Activated T-cell treated with anti-CD3 and anti-CD28 coated beads for 24 hours (primary cell): ENCODE results near the gene LARP1.

ENCODE experiments used
- DNase-seq: peaks from one replicate; pipeline ENCODE4 v3.0.0-alpha.2; 2020; ENCODE audit warnings: low read depth

Gene LARP1

DNA sequence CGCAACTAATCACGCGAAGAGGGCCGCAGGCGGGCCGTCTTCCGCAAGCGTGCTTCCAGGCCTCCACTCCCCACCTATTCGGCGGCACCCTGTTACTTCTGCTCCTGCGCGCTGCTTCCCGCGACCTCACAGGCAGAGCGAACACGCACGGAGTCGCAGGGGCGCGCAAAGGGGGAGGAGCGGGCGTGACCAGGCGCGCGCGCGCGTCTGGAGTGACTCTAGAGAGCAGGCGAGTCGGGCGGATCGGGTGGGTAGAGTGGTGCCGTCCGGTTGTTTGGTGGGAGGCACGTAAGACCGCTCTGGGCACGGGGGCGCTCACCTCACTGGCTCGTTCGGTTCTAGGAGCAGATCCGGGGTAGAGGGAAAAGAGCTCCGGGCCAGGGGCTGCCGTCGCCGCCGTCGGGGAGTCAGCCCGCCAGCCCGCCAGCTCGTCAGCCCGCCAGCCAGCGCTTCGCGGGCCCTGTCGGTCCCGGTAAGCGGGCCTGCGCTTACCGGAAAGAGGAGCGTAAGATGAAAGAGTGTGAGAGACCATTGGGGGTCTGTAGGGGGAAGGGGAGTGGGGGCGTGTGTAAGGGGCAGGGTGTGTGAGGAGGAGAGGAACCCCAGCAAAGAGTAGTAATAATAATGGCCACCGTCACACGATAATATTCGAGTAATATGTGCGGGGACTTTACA, 103.3 kb downstream of the LARP1 start, which contains the start of gene CNOT8:
Gene CNOT8 (plus strand): TSS at position 331 of the 675 bp plus-strand sequence. CDS start 4,652 bp downstream, outside the sequence.
- DNase-seq, result peak; percentile 98

DNA sequence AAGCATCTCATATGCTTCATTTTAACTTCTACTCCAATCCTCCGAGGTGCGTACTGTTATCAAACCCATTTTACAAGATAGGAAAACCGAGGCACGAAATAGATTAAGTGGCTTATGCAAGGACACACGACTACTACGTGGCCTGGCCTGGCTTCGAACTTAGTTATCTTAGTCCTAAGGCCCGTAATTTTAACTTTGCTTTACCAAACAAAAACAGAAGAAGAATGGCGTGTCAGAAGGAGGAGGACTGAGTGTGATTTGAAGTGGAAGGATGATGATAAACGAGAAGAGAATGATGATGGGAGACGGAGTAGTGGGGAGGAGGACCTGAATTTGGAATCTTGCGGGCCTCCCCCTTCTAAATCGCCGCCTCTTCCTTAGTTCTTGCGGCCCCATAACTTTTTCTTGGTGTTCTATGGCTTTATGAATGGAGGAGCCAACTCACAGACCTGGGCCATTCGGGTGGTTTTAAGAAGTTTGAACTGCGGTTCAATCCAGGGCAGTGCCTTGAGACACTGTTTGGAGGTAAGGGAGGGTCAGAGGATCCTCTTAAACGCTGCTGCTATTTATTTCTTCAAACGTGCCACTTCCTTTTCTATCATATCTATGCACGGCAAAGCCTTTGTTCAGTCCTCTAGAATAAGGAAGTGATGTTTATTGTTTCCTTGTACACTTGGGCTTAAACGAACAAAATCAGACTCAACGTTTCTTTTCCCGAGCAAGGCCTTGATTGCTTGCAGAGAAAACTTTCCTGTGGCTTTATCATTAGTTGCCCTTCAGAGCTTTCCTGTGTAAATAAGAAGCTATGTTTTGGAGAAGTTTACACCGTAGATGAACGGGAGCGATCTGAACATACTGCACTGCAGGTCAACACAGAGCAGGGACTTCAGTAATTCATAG, 104.0 kb downstream of the LARP1 start:
- no peak for DNase-seq

DNA sequence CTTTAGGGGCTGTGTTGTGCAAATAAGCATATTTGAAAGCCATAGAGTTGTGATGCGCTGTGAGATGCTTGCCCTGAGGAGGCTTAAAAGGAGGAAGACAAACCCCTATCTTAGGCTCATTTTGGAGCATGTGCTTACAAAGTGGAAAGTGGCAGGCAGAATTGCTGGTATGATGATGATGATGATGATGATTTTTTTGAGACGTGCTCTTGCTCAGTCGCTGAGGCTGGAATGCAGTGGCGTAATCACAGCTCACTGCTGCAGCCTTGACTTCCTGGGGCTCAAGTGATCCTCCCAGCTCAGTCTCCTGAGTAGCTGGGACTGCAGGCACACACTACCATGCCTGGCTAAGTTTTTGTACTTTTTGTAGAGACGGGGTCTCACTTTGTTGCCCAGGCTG, 104.9 kb downstream of the LARP1 start:
- no peak for DNase-seq

DNA sequence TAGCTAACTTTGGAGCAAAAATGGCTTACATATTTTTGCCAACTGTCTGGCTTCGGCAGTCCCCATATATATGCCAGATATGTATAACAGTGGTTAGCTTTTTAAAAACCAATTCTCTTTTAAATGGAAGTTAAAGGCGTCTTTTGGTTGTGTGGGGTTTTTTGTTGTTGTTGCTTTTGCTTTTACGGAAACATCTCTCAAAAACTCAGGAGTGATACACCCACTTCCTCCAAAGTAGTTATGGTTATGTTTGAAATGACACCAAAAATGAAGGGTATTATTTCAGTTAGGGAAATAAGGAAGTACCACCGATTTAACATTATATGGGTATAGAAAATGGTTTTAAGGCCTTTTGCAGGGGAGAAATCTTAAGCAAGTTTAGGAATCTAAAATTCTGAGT, 105.6 kb downstream of the LARP1 start:
- no peak for DNase-seq

- no peak for DNase-seq
Observed at GRCh38 chr5:154861946-154862345, 106.8 kb downstream of the LARP1 start.

DNA sequence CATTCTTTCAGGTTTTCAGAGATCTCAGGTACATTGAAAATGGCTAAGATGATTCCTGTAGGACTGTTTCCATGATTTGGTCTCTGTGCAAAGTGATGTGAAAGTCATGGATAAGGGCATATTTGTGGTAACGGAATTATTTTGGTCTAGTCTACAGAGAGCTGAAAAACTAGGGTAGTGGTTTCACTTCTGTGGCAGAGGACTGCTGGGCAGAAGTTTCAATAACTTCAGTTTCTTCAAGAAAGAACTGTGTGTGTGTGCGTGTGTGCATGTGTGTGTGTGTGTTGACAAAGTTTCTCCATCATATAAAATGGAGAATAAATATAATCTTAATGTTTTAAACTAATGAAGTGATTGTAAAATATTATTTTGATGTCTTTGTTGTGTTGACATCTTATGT, 107.6 kb downstream of the LARP1 start:
- DNase-seq, result no peak

DNA sequence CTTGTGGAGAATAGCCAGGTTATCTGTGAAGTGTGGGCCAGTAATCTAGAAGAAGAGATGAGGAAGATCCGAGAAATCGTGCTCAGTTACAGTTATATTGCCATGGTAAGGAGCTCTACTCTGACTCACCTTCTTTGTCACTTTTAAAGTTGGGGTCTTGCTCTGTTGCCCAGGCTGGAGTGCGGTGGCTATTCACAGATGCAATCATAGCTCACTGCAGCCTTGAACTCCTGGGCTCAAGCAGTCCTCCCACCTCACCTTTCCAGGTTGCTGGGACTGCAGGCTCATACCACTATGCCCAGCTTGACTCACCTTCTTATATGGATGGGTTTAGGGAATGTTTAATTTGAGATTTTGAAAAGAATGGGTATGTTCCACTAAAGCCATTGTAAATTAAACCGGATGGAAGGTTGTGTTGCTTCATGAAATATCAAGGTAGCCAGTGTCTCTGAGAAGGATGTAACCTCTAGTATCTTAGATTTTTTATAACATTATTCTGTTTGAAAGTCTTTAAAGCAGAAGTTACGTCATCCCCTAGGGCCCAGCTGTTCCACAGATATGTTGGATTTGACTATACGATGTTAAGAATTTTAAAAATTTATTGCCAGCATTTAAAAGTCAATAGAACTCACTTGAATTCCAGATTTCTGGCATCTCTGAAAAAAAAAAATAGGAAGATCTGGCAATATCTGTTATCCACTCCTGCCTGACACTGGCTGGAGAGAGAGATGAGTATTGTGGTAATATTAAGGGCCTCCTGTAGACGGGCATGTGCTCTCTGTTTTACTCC, 108.3 kb downstream of the LARP1 start:
- no peak for DNase-seq

DNA sequence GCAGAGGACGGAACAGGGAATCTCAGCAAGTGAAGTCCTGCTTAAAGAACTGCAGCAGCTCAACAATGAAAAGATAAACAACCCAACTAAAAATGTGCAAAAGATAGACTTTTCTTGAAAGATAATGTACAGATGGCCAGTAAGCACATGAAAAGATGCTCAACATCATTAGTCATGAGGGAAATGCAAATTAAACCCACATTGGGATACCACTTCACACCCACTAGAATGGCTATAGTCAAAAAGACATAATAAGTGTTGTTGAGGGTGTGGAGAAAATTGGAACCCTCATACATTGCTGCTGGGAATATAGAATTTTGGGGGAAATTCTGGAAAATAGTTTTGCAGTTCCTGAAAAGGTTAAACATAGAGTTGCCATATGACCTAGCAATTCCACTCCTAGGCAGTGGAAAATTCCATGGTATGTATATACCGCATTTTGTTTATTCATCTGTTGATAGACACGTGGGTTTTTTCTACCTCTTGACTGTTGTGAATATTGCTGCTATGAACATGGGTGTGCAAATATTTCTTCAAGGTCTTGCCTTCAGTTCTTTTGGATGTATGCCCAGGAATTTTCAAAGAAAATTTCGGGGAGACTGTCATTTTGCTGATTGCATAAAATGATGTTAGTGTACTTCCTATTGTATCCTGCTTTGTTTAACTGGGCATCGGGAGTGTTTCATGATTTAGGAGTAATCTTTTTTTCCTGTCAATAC, 110.4 kb downstream of the LARP1 start:
- no peak for DNase-seq

DNA sequence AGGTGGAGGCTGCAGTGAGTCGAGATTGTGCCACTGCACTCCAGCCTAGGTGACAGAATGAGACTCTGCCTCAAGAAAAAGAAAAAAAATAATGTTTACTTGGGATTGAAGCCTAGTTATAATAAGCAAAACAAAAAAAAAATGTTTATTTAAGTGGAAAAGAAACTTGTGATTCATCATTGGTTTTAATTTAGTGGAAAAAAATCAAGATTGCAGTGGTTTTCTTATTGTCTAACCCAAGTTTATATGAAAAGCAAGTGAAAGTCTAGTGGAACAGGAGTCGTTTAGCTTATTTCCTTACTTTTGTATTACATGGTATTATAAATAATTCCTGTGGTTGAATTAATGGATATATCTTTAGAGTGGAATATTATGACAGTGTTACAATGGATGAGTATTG, 111.7 kb downstream of the LARP1 start:
- DNase-seq, result no peak
